Kidney (tissue), 14 donors: ENCODE results near the gene TMIE. TPM values are rescaled to one million over a fixed set of nuclear protein-coding genes. Genes with fewer than 3 reads are reported as not detected.

Experiments
- DNase-seq, 5 donors: peaks; one replicate each; pipeline ENCODE4 v3.0.0-alpha.2; 2013 to 2020
- FAIRE-seq: peaks from 2 replicates; lab custom pipeline; 2012; peaks lifted over from hg19 to GRCh38; lab: Jason Lieb, UNC
- H3K27ac ChIP-seq, 2 donors: one replicate each; pipeline ENCODE4 v1.7.0; 2013; ENCODE audit warnings: low read depth in 2 of 2, low read length in 2 of 2, inconsistent platforms in 1 of 2
- H3K27me3 ChIP-seq: one replicate; pipeline ENCODE4 v1.7.1; 2013; ENCODE audit warnings: low read length, inconsistent platforms; ENCODE audit not compliant: control insufficient read depth, insufficient read depth
- H3K36me3 ChIP-seq, 3 donors: one replicate each; pipeline versions ENCODE4 v1.7.0 to v1.7.1; 2013; ENCODE audit warnings: low read length in 3 of 3, control low read depth in 1 of 3, inconsistent platforms in 1 of 3; ENCODE audit not compliant: insufficient read depth in 3 of 3, control insufficient read depth in 2 of 3
- H3K4me1 ChIP-seq, 3 donors: one replicate each; pipeline versions ENCODE4 v1.7.0 to v1.7.1; 2013; ENCODE audit warnings: low read length in 3 of 3, inconsistent platforms in 1 of 3, low read depth in 1 of 3; ENCODE audit not compliant: control insufficient read depth in 2 of 3, insufficient read depth in 2 of 3
- H3K4me3 ChIP-seq, 3 donors: one replicate each; pipeline versions ENCODE4 v1.7.0 to v1.8.1; 2013; ENCODE audit warnings: low read length in 3 of 3, control low read depth in 1 of 3, inconsistent platforms in 1 of 3
- H3K9ac ChIP-seq, 3 donors: one replicate each; pipeline versions ENCODE4 v1.7.0 to v1.7.1; 2013; ENCODE audit warnings: low read length in 3 of 3, control low read depth in 1 of 3, inconsistent platforms in 1 of 3
- H3K9me3 ChIP-seq, 3 donors: one replicate each; pipeline versions ENCODE4 v1.7.0 to v1.7.1; 2013; ENCODE audit warnings: low read length in 3 of 3, control low read depth in 1 of 3, inconsistent platforms in 1 of 3; ENCODE audit not compliant: control insufficient read depth in 2 of 3, insufficient read depth in 1 of 3
- CTCF ChIP-seq: IDR thresholded peaks from 3 replicates; pipeline ENCODE4 v1.5.1; 2012; ENCODE audit warnings: mild to moderate bottlenecking, moderate library complexity, borderline replicate concordance; ENCODE audit not compliant: insufficient read depth; ENCODE audit errors: extremely low read depth
- intact Hi-C: fragments of 100-400 bp; cut with DNase I; formaldehyde crosslinking; loops from one replicate; pipeline ENCODE4 v1.11.1; 2022
- polyA plus RNA-seq: library from polyadenylated mRNA; stranded (reverse); fragments of 350-450 nt; fragmentation: Illumina TruSeq; extraction: RNeasy Lipid Tissue Mini Kit (QIAGEN cat#74804); gene quantifications from one replicate; pipeline ENCODE4 v1.2.3, GENCODE V29; 2014; ENCODE audit warnings: low read depth, low replicate concordance; ENCODE audit not compliant: insufficient read depth
- total RNA-seq: library from RNA; stranded (reverse); fragmentation: NEBNext Ultra II Directional; extraction: Animal tissue kit (Norgen Biotek cat#: 25700); gene quantifications from one replicate; pipeline ENCODE4 v1.2.1, GENCODE V29; 2021
- donor health status: control.
- donor health status: control.
- donor health status: control.
- donor health status: control.
- donor health status: control.
- donor health status: DM: yes; HTN: yes; CAD: no.
- donor health status: Normal renal cell carcinoma (clear cell type).

TMIE gene
- total and polyA plus RNA-seq, 2 donors from 2014 or later = 0.79 to 1.3 TPM

- DNase-seq (peak in 2 of 5 donors; percentile 26 to 37), FAIRE-seq (no peak)
- no peak for TF ChIP-seq CTCF
- H3K27ac ChIP-seq = no peak overlapping the region
- intact Hi-C loops = no loop called here
- peaks cover 0 to 4% (median 0%) of the 10 kb centered on the region in 3 donors for H3K36me3 ChIP-seq
- no peak overlapping the region for H3K9ac ChIP-seq
- H3K27me3 ChIP-seq = no peaks in the 10 kb centered on the region
- H3K4me3 ChIP-seq = no peak overlapping the region
- H3K9me3 ChIP-seq = no peaks in the 10 kb centered on the region
- no peaks in the 10 kb centered on the region for H3K4me1 ChIP-seq
Measured at GRCh38 chr3:46673151-46674030, 27.8 kb upstream of the TMIE start.

DNA sequence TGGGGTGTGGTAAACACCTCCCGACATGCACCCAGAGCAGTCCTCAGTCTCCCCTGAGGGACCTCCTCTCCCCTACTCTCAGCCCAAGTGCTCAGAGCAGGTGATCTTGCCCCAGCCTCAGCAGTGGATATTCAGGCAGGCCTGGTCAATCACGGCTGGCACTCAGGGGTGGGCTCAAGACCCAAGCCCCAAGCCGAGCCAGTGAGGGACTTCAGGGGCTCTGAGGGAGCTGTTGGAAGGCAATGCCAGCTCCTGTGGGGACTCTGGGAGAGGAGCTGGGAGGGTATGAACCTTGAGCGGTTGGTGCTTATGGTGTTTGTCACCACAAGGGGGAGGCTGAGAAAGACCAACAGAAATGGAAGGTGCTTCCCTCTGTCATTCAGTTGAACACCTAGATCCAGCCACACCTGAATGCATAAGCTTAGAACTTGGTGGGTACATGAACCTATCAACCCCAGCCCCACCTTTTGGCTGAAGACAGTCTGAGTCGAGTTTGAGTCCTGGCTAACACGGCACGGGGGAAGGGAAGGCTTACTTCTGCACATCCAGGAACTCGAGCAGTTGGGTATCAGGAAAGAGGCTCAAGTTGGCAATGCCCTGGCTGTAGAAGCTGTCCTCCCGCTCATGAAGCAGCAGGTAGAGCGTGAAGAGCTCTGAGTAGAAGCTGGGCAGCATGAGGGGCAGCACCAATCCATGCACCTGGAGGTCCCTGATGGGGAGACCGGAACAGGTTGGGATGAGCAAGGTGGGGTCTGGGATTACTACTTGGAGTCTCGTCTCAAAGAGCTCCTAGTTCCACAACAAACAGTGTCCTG lies 27.0 kb upstream of the TMIE start:
- H3K9me3 ChIP-seq = no peaks in the 10 kb centered on the region
- FAIRE-seq (no peak), DNase-seq (peak in 2 of 5 donors; percentile 19 to 37)
- no peak for TF ChIP-seq CTCF
- H3K4me1 ChIP-seq = no peaks in the 10 kb centered on the region
- no peaks in the 10 kb centered on the region for H3K27me3 ChIP-seq
- no peak overlapping the region for H3K4me3 ChIP-seq
- H3K27ac ChIP-seq = no peak overlapping the region
- H3K36me3 ChIP-seq = peaks cover 0 to 4% (median 0%) of the 10 kb centered on the region in 3 donors
- intact Hi-C loops = no loop called here
- H3K9ac ChIP-seq = no peak overlapping the region

GRCh38 chr3:46675426-46675825 lies 25.8 kb upstream of the TMIE start:
- no peaks in the 10 kb centered on the region for H3K9me3 ChIP-seq
- DNase-seq (peak in 2 of 5 donors; percentile 16 to 19), FAIRE-seq (no peak)
- intact Hi-C loops = no loop called here
- peaks cover 0 to 4% (median 0%) of the 10 kb centered on the region in 3 donors for H3K36me3 ChIP-seq
- TF ChIP-seq CTCF = no peak
- no peak overlapping the region for H3K9ac ChIP-seq
- H3K27ac ChIP-seq = no peak overlapping the region
- no peaks in the 10 kb centered on the region for H3K27me3 ChIP-seq
- H3K4me3 ChIP-seq = no peak overlapping the region
- no peaks in the 10 kb centered on the region for H3K4me1 ChIP-seq
